Activated CD8-positive, alpha-beta T cell treated with anti-CD3 and anti-CD28 coated beads for 36 hours (primary cell): ENCODE results near the gene MPND. TPM values are rescaled to one million over a fixed set of nuclear protein-coding genes. Genes with fewer than 3 reads are reported as not detected.

Source experiments
- ATAC-seq: fragments of 200-7000 bp; cut with Tn5 transposase; one replicate; pipeline ENCODE4 v1.10.0; 2021; ENCODE audit warnings: mild to moderate bottlenecking, moderate library complexity
- CTCF ChIA-PET: fragments of 350-600 bp; sonication (Branson Sonifier 250); formaldehyde crosslinking; loops from one replicate; lab custom pipeline; 2021; ENCODE audit warnings: antibody characterized with exemption; lab: Charles Lee
- POLR2A ChIA-PET: fragments of 350-600 bp; sonication (Branson Sonifier 250); formaldehyde crosslinking; loops from one replicate; lab custom pipeline; 2021; ENCODE audit warnings: antibody characterized with exemption; lab: Charles Lee
- DNase-seq: peaks from one replicate; pipeline ENCODE4 v3.0.0-alpha.2; 2020
- H3K27ac Mint-ChIP-seq: one replicate; pipeline ENCODE4 v1.8.0; 2021; ENCODE audit warnings: mild to moderate bottlenecking, mixed read lengths
- H3K27me3 Mint-ChIP-seq: one replicate; pipeline ENCODE4 v1.8.0; 2021; ENCODE audit warnings: mixed read lengths
- H3K36me3 Mint-ChIP-seq: one replicate; pipeline ENCODE4 v1.8.0; 2021; ENCODE audit warnings: low read depth, mixed read lengths
- H3K4me1 Mint-ChIP-seq: one replicate; pipeline ENCODE4 v1.8.0; 2021; ENCODE audit warnings: low read depth, mixed read lengths
- H3K4me3 Mint-ChIP-seq: one replicate; pipeline ENCODE4 v1.8.0; 2021; ENCODE audit warnings: mild to moderate bottlenecking, moderate library complexity, mixed read lengths
- H3K9me3 Mint-ChIP-seq: one replicate; pipeline ENCODE4 v1.8.0; 2021; ENCODE audit warnings: mixed read lengths
- CTCF ChIP-seq: fragments of 200-600 bp; IDR thresholded peaks from one replicate; pipeline ENCODE4 v1.8.0; 2022; ENCODE audit warnings: antibody characterized with exemption, mild to moderate bottlenecking
- intact Hi-C: fragments of 100-400 bp; cut with micrococcal nuclease; formaldehyde crosslinking; loops from one replicate; pipeline ENCODE4 v1.10.0; 2022
- total RNA-seq, 2 experiments: library from RNA; stranded (reverse); gene quantifications; one replicate each; pipeline ENCODE4 v1.2.3, GENCODE V29; 2021

The MPND gene
- total RNA-seq, 2 experiments from 2014 or later: 15.5 to 16.6 TPM

- Mint-ChIP-seq H3K4me3 (no peak overlapping the region), H3K36me3 (peaks cover 17% of the 10 kb centered on the region), H3K4me1 (peaks cover 45% of the 10 kb centered on the region), H3K27ac (peak overlapping the region; percentile 88), H3K27me3 (no peaks in the 10 kb centered on the region), H3K9me3 (no peaks in the 10 kb centered on the region)
- ChIA-PET CTCF (interaction anchor here (1.0 to 1.9 kb wide), 3 partner anchors 10 to 38 kb away, joined by 3 to 6 read pairs (median 3); no protein-coding TSS in a partner anchor), POLR2A (interaction anchor here (1.0 to 2.1 kb wide), 2 partner anchors 19 to 46 kb away, joined by 3 to 5 read pairs; no protein-coding TSS in a partner anchor)
- TF ChIP-seq CTCF: no peak
- intact Hi-C loops: no loop called here
- no peak for DNase-seq
- ATAC-seq: no peak
Measured at GRCh38 chr19:4390567-4391305, 47.4 kb downstream of the MPND start.

- no peaks in the 10 kb centered on the region for H3K9me3 Mint-ChIP-seq
- H3K4me1 Mint-ChIP-seq: peaks cover 47% of the 10 kb centered on the region
- H3K27ac Mint-ChIP-seq: no peak overlapping the region
- TF ChIP-seq CTCF: no peak
- no peak for DNase-seq
- peaks cover 20% of the 10 kb centered on the region for H3K36me3 Mint-ChIP-seq
- intact Hi-C loops: no loop called here
- H3K27me3 Mint-ChIP-seq: no peaks in the 10 kb centered on the region
- CTCF ChIA-PET: interaction anchor here (1.0 to 1.9 kb wide), 3 partner anchors 9 to 39 kb away, joined by 3 to 6 read pairs (median 4); partner anchors contain the start of gene SH3GL1
- no peak overlapping the region for H3K4me3 Mint-ChIP-seq
- ATAC-seq: no peak
- POLR2A ChIA-PET: interaction anchor here (2.1 kb wide), 1 partner anchor 19 kb away, joined by 5 read pairs; no protein-coding TSS in a partner anchor
Measured at GRCh38 chr19:4391306-4391693, 47.9 kb downstream of the MPND start.

GRCh38 chr19:4391701-4392483, 48.5 kb downstream of the MPND start:
- no peak overlapping the region for H3K4me3 Mint-ChIP-seq
- intact Hi-C loops: no loop called here
- no peaks in the 10 kb centered on the region for H3K27me3 Mint-ChIP-seq
- H3K36me3 Mint-ChIP-seq: peaks cover 26% of the 10 kb centered on the region
- POLR2A ChIA-PET: interaction anchor here (2.1 kb wide), 1 partner anchor 20 kb away, joined by 5 read pairs; no protein-coding TSS in a partner anchor
- CTCF ChIA-PET: interaction anchor here (1.0 to 1.9 kb wide), 3 partner anchors 8 to 39 kb away, joined by 3 to 6 read pairs (median 4); partner anchors contain the start of gene SH3GL1
- H3K27ac Mint-ChIP-seq: no peak overlapping the region
- ATAC-seq: no peak
- H3K9me3 Mint-ChIP-seq: no peaks in the 10 kb centered on the region
- DNase-seq: no peak
- TF ChIP-seq CTCF: no peak
- H3K4me1 Mint-ChIP-seq: peaks cover 53% of the 10 kb centered on the region

- no peaks in the 10 kb centered on the region for H3K9me3 Mint-ChIP-seq
- TF ChIP-seq CTCF: no peak
- intact Hi-C loops: no loop called here
- ATAC-seq: no peak
- ChIA-PET CTCF (interaction anchor here (1.2 to 1.9 kb wide), 3 partner anchors 24 to 128 kb away, joined by 4 to 6 read pairs (median 5); no protein-coding TSS in a partner anchor), POLR2A (interaction anchor here (0.8 kb wide), 2 partner anchors 8 to 18 kb away, joined by 3 to 5 read pairs; partner anchors contain the start of gene CHAF1A)
- H3K36me3 Mint-ChIP-seq: peaks cover 32% of the 10 kb centered on the region
- peak overlapping the region; percentile 47 for H3K27ac Mint-ChIP-seq
- H3K4me1 Mint-ChIP-seq: peaks cover 60% of the 10 kb centered on the region
- DNase-seq: no peak
- H3K27me3 Mint-ChIP-seq: no peaks in the 10 kb centered on the region
- H3K4me3 Mint-ChIP-seq: no peak overlapping the region
Measured at GRCh38 chr19:4393947-4394590, 50.7 kb downstream of the MPND start.
